A172 (cell line): ENCODE results near the gene PSPH. TPM values are rescaled to one million over a fixed set of nuclear protein-coding genes. Genes with fewer than 3 reads are reported as not detected.

Source experiments
- total RNA-seq: library from RNA; depleted of rRNA; stranded (reverse); fragments of >200 nt; shearing (Covaris generic); gene quantifications from 2 replicates; pipeline ENCODE4 v1.2.3, GENCODE V29; 2014; rRNA removed

Gene PSPH
- total RNA-seq, 1 experiment from 2014 or later, result 98.8 TPM

Other genes with a start within 250 kb of the PSPH start
- gene SEPTIN14, start 188.7 kb downstream of the PSPH start, total RNA-seq, result not detected in 2 replicates
- gene ZNF713, start 164.0 kb downstream of the PSPH start, total RNA-seq, result 2.7 and 3.4 TPM in 2 replicates
- gene MRPS17, start 99.6 kb downstream of the PSPH start, total RNA-seq, result 23.3 and 26.9 TPM in 2 replicates
- 67.5 and 75.5 TPM in 2 replicates for gene NIPSNAP2, start 86.9 kb downstream of the PSPH start, total RNA-seq
- gene CCT6A, start 321 bp upstream of the PSPH start, total RNA-seq, result 538 and 632 TPM in 2 replicates
- 112 and 128 TPM in 2 replicates for gene SUMF2, start 12.8 kb upstream of the PSPH start, total RNA-seq
- gene PHKG1, start 41.5 kb upstream of the PSPH start, total RNA-seq, result 0.28 TPM in 1 of 2 replicates, not detected in the other
- gene CHCHD2, start 55.0 kb upstream of the PSPH start, total RNA-seq, result 849 and 881 TPM in 2 replicates
- gene NUPR2, start 65.0 kb upstream of the PSPH start, total RNA-seq, result not detected in 2 replicates